Measurements from ENCODE around the gene CIAO3.
"Not testable (repeated sequence)": the region's sequence is repeated elsewhere in the genome, so short reads cannot be mapped to it uniquely, and the experiment has no call there.

The CIAO3 gene

GRCh38 chr16:759110-759910, 18.5 kb upstream of the CIAO3 start:
- DNase-seq: no peak
- H3K27ac ChIP-seq (ENCODE audit: low read length): no peak overlapping the region
- H2AFZ ChIP-seq (ENCODE audit: low read length): no peak overlapping the region
- no peaks in the 10 kb centered on the region for H3K4me1 ChIP-seq (ENCODE audit: low read length)
- no peaks in the 10 kb centered on the region for H3K9me3 ChIP-seq (replicated peaks; ENCODE audit: insufficient read depth, low read length)
- H3K9me2 ChIP-seq (replicated peaks; ENCODE audit: insufficient read depth, low read length): no peaks in the 10 kb centered on the region
- H3K4me2 ChIP-seq (ENCODE audit: low read depth, low read length): no peak overlapping the region
- H4K20me1 ChIP-seq (ENCODE audit: insufficient read depth, low read length): no peaks in the 10 kb centered on the region
- no peaks in the 10 kb centered on the region for H3K36me3 ChIP-seq (replicated peaks; ENCODE audit: insufficient read depth, low read length)
- TF ChIP-seq CTCF (IDR thresholded peaks at IDR 0.05; ENCODE audit: low read length): no peak
- TF ChIP-seq EZH2 (optimal IDR thresholded peaks at IDR 0.05; ENCODE audit: low read depth, low read length): no peak
- TF ChIP-seq EZH2phosphoT487 (IDR thresholded peaks at IDR 0.05; ENCODE audit: low read length): no peak
- H3K9ac ChIP-seq (ENCODE audit: low read length): no peak overlapping the region
- peaks cover 80% of the 10 kb centered on the region for H3K27me3 ChIP-seq (replicated peaks; ENCODE audit: insufficient read depth, low read length)
- H3K4me3 ChIP-seq (ENCODE audit: low read length): no peak overlapping the region
- H3F3A ChIP-seq (ENCODE audit: insufficient read depth, low read length): no peaks in the 10 kb centered on the region
- H3K79me2 ChIP-seq (ENCODE audit: low read length): no peaks in the 10 kb centered on the region

GRCh38 chr16:756428-756827, 15.6 kb upstream of the CIAO3 start:
- no peaks in the 10 kb centered on the region for H3K79me2 ChIP-seq (ENCODE audit: low read length)
- TF ChIP-seq EZH2phosphoT487 (IDR thresholded peaks at IDR 0.05; ENCODE audit: low read length) (no peak), CTCF (IDR thresholded peaks at IDR 0.05; ENCODE audit: low read length) (no peak), EZH2 (optimal IDR thresholded peaks at IDR 0.05; ENCODE audit: low read depth, low read length) (no peak)

GRCh38 chr16:754656-755055, 13.9 kb upstream of the CIAO3 start:
- TF ChIP-seq CTCF (IDR thresholded peaks at IDR 0.05; ENCODE audit: low read length) (no peak), EZH2 (optimal IDR thresholded peaks at IDR 0.05; ENCODE audit: low read depth, low read length) (no peak), EZH2phosphoT487 (IDR thresholded peaks at IDR 0.05; ENCODE audit: low read length) (no peak)
- no peaks in the 10 kb centered on the region for H3K9me2 ChIP-seq (replicated peaks; ENCODE audit: insufficient read depth, low read length)
- no peak overlapping the region for H3K9ac ChIP-seq (ENCODE audit: low read length)
- H2AFZ ChIP-seq (ENCODE audit: low read length): no peak overlapping the region
- no peaks in the 10 kb centered on the region for H3K4me1 ChIP-seq (ENCODE audit: low read length)
- DNase-seq: no peak
- no peak overlapping the region for H3K4me2 ChIP-seq (ENCODE audit: low read depth, low read length)
- no peaks in the 10 kb centered on the region for H3K9me3 ChIP-seq (replicated peaks; ENCODE audit: insufficient read depth, low read length)
- no peaks in the 10 kb centered on the region for H4K20me1 ChIP-seq (ENCODE audit: insufficient read depth, low read length)
- H3K79me2 ChIP-seq (ENCODE audit: low read length): no peaks in the 10 kb centered on the region
- no peaks in the 10 kb centered on the region for H3K36me3 ChIP-seq (replicated peaks; ENCODE audit: insufficient read depth, low read length)
- H3F3A ChIP-seq (ENCODE audit: insufficient read depth, low read length): no peaks in the 10 kb centered on the region
- no peak overlapping the region for H3K27ac ChIP-seq (ENCODE audit: low read length)
- H3K4me3 ChIP-seq (ENCODE audit: low read length): no peak overlapping the region
- H3K27me3 ChIP-seq (replicated peaks; ENCODE audit: insufficient read depth, low read length): peaks cover 92% of the 10 kb centered on the region

More at GRCh38 chr16:756428-756827, 15.6 kb upstream of the CIAO3 start:
- Histone ChIP-seq H3K4me3 (ENCODE audit: low read length) (no peak overlapping the region), H3F3A (ENCODE audit: insufficient read depth, low read length) (no peaks in the 10 kb centered on the region), H3K36me3 (replicated peaks; ENCODE audit: insufficient read depth, low read length) (no peaks in the 10 kb centered on the region), H3K4me1 (ENCODE audit: low read length) (no peaks in the 10 kb centered on the region), H2AFZ (ENCODE audit: low read length) (no peak overlapping the region), H3K4me2 (ENCODE audit: low read depth, low read length) (no peak overlapping the region), H3K9me2 (replicated peaks; ENCODE audit: insufficient read depth, low read length) (no peaks in the 10 kb centered on the region), H3K9me3 (replicated peaks; ENCODE audit: insufficient read depth, low read length) (no peaks in the 10 kb centered on the region), H3K27ac (ENCODE audit: low read length) (no peak overlapping the region), H3K9ac (ENCODE audit: low read length) (no peak overlapping the region), H4K20me1 (ENCODE audit: insufficient read depth, low read length) (no peaks in the 10 kb centered on the region), H3K27me3 (replicated peaks; ENCODE audit: insufficient read depth, low read length) (peaks cover 91% of the 10 kb centered on the region)
- no peak for DNase-seq

GRCh38 chr16:754121-754607, 13.4 kb upstream of the CIAO3 start:
- H3K9me2 ChIP-seq (replicated peaks; ENCODE audit: insufficient read depth, low read length); H2AFZ ChIP-seq (ENCODE audit: low read length); DNase-seq; H3K27ac ChIP-seq (ENCODE audit: low read length); H3K36me3 ChIP-seq (replicated peaks; ENCODE audit: insufficient read depth, low read length); H3K9me3 ChIP-seq (replicated peaks; ENCODE audit: insufficient read depth, low read length); H3K4me2 ChIP-seq (ENCODE audit: low read depth, low read length); H3K79me2 ChIP-seq (ENCODE audit: low read length); H4K20me1 ChIP-seq (ENCODE audit: insufficient read depth, low read length); H3K4me3 ChIP-seq (ENCODE audit: low read length); H3K4me1 ChIP-seq (ENCODE audit: low read length); H3F3A ChIP-seq (ENCODE audit: insufficient read depth, low read length); H3K9ac ChIP-seq (ENCODE audit: low read length): not testable (repeated sequence)
- H3K27me3 ChIP-seq (replicated peaks; ENCODE audit: insufficient read depth, low read length): peaks cover 90% of the 10 kb centered on the region

Measured in MM.1S (cell line).